HG02759 (cell line): ENCODE measurements around the gene PTPN14.
"Not testable (repeated sequence)": the region's sequence is repeated elsewhere in the genome, so short reads cannot be mapped to it uniquely, and the experiment has no call there.

Experiments
- ATAC-seq: cut with Tn5 transposase; IDR thresholded peaks from one replicate; pipeline ENCODE4 v1.9.1; 2021; ENCODE audit warnings: mild to moderate bottlenecking, moderate library complexity; ENCODE audit not compliant: unreplicated experiment

Gene PTPN14

GRCh38 chr1:214513394-214513793, 38.0 kb downstream of the PTPN14 start:
- ATAC-seq, result no peak

- ATAC-seq, result no peak
Observed at GRCh38 chr1:214511639-214511998, 39.8 kb downstream of the PTPN14 start.

- ATAC-seq, result no peak
Observed at GRCh38 chr1:214510914-214511638, 40.3 kb downstream of the PTPN14 start.

- no peak for ATAC-seq
Observed at GRCh38 chr1:214510477-214510876, 40.9 kb downstream of the PTPN14 start.

GRCh38 chr1:214509622-214510021, 41.8 kb downstream of the PTPN14 start:
- not testable (repeated sequence) for ATAC-seq

- ATAC-seq, result peak; percentile 77
Observed at GRCh38 chr1:214506972-214507431, 44.4 kb downstream of the PTPN14 start.

GRCh38 chr1:214505134-214505533, 46.3 kb downstream of the PTPN14 start:
- ATAC-seq, result no peak

GRCh38 chr1:214504330-214504729, 47.1 kb downstream of the PTPN14 start:
- ATAC-seq, result no peak

GRCh38 chr1:214503553-214503952, 47.8 kb downstream of the PTPN14 start:
- no peak for ATAC-seq

GRCh38 chr1:214500340-214501055, 50.9 kb downstream of the PTPN14 start:
- no peak for ATAC-seq

- ATAC-seq, result no peak
Observed at GRCh38 chr1:214499732-214500131, 51.7 kb downstream of the PTPN14 start.

- no peak for ATAC-seq
Observed at GRCh38 chr1:214498021-214498420, 53.4 kb downstream of the PTPN14 start.

GRCh38 chr1:214496126-214496525, 55.3 kb downstream of the PTPN14 start:
- ATAC-seq, result no peak

- no peak for ATAC-seq
Observed at GRCh38 chr1:214494706-214495105, 56.7 kb downstream of the PTPN14 start.

- not testable (repeated sequence) for ATAC-seq
Observed at GRCh38 chr1:214494179-214494578, 57.2 kb downstream of the PTPN14 start.

GRCh38 chr1:214493126-214493796, 58.1 kb downstream of the PTPN14 start:
- ATAC-seq, result no peak

- no peak for ATAC-seq
Observed at GRCh38 chr1:214492401-214493075, 58.9 kb downstream of the PTPN14 start.

GRCh38 chr1:214491468-214492146, 59.8 kb downstream of the PTPN14 start:
- no peak for ATAC-seq

GRCh38 chr1:214485151-214485550, 66.3 kb downstream of the PTPN14 start:
- no peak for ATAC-seq

GRCh38 chr1:214483180-214483579, 68.2 kb downstream of the PTPN14 start:
- ATAC-seq, result not testable (repeated sequence)
